Kidney tubule cell (primary cell): ENCODE measurements around the gene FERMT1.
"Not testable (repeated sequence)": the region's sequence is repeated elsewhere in the genome, so short reads cannot be mapped to it uniquely, and the experiment has no call there.

Source experiments
- DNase-seq: peaks from one replicate; pipeline ENCODE4 v3.0.0-alpha.2; 2018; ENCODE audit warnings: low spot score

FERMT1 gene

DNA sequence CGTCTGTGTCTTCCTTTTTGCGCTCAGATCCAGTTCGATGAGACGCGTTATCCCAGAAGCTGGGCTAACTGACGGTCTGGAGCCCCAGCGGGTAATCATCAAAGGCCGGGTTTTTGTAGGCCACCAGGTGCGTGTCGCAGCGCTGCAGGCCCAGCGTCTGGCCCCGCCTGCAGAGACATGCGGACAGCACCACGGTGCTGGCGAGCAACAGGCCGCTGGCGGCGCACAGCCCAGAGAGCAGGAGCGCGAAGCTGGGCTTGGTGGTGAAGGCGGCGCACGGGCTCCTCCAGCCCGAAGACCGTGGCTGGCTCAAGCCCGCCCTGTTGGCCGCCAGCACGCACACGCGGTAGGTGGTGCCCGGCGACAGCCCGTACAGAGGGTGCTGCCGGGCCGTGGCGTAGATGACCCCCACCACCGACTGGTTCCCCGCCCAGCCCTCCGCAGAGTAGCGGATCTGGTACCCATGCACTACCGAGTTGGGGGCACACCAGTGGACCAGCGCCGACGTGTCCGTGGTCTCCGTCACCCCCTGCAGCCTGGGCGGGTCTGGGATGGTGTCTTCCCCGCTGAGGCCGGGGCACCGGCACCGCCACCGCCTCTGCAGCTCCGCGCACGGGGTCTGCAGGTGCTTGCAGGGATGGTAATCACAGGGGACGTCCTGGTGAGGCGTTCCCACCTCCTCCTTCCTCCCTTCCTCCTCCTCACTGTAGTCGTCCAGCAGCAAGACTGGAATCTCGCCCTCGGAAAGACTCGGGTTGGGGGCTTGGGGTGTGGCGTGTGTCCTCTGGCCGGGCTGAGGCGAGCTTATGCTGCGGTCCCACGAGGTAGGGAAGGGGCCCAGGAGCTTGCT is 81.6 kb downstream of the FERMT1 start:
- no peak for DNase-seq

DNA sequence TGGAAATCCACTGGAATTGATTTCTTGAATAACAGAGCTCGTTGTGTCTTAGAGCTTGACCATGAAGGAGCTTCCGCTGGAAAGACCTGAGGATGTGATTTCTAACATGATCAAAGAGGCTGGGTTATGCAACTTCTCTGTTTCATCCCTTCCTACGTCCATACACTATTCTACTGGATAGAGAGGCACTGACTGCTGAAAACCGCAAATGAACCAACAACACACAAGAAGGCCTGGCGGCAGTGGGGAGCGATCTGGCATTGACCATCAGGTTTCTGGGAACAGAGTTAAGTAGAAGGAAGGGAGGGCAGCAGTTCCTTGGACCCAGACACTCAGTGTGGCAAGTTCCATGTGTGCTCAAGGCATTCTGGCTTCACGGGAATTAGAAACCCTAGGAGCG is 82.3 kb downstream of the FERMT1 start:
- no peak for DNase-seq

DNA sequence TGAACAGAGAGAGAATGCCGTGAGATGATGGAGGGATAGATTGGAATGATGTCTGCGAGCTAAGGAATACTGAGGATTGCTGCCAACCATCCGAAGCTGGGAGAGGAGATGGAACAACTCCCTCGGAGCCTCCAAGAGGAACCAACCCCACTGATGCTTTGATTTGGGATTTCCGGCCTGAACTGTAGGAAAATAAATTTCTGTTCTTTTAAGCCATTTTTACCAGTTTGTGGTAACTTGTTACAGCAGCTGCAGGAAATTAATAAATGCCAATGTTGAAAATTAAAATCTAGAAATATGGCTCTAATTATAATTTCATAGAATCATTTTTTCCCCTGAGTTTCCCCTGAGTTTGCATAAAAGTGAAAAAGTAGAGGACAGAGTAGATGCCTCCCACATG is 83.1 kb downstream of the FERMT1 start:
- DNase-seq: no peak

DNA sequence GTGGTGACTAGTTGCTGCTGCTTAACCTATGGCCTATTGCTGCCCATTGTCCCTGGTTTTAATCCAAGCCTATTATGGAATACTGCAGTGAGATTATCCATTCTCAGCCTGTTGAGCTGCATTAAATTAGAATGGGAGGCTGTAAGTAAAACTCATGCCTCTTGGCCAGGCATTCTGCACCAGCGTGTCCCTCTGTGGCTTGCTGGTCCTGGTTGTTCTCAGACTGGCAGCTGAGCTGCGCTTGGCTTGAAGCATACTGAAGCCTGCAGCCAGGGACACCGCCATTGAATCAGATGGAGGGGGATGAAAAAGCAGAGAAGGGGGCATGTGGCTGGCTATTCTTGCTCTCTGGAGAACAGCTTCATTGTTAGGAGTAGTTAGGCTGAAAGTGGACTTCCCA is 84.6 kb downstream of the FERMT1 start:
- DNase-seq: no peak

DNA sequence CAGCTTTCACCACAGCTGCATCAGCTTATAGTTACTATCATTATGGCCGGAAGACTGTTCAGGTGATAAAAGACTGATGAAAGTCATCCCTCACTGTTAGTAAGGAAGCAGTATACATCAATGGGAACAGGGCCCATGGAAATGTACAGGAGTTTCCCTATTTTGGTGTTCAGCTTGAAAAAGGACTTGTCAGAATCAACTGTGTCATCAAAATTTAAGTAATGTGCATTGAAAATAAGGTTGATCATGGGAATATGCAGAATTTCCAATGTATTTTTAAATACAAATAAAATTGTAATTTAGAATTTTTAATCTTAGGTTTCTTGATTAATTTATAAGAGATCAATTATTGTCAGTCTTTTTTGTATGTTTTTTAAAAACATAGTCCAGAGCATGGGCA is 85.7 kb downstream of the FERMT1 start:
- no peak for DNase-seq

DNA sequence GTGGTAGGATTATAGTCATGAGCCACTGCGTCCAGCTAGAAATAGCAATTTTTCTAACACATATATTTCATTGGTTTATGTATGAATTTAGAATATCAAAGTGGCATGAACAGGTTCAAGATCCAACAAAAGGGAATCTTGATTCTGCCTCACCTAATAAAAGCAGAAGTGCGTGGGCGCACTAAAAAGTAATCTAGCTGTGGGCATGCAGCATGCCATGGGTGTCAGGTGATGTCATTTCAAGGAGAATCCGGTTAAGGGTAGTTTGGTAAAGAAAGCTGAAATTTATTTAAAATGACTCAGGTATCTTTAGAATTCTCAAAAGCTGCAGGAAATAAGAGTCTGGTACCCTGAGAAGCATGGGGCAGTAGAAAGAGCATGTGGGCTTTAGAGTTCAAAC is 86.6 kb downstream of the FERMT1 start:
- no peak for DNase-seq

DNA sequence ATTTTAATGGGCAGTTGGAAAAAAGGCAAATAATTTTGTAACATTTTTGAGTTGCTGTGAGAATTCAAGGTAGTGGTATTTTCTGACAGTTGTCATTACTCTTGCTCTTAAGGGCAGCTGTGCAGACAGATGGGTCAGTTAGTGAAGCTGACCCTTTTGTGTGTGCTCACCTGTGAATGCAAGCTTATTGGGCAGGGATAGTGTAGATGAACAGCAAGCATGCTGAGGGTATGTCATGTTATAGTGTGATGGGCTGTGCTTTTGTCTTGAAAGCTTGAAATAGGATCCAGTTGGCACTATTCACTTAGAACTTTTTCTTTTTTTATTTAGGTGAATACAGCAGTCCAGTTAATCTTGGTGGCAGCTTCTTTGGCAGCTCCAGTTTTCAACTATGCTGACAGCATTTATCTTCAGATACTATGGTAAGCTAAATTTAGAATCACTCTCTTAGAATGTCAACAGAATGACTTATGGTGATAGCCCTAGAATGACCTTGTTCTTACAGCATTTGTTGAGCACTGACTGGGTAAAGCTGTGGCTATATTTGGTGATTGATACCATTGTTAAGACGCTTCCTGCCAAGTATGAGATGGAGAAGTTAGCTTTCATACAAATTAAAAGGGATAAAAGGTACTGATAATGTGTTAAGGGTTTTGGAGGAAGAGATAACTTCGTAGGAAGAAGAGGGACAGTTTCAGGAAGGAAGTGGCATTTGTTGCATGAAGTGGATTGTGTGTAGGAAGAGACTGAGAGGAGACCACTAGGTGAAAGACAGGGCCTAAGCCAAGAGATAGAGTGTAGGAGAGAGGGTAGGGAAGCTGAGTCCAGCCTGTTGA is 88.5 kb downstream of the FERMT1 start:
- DNase-seq: no peak

DNA sequence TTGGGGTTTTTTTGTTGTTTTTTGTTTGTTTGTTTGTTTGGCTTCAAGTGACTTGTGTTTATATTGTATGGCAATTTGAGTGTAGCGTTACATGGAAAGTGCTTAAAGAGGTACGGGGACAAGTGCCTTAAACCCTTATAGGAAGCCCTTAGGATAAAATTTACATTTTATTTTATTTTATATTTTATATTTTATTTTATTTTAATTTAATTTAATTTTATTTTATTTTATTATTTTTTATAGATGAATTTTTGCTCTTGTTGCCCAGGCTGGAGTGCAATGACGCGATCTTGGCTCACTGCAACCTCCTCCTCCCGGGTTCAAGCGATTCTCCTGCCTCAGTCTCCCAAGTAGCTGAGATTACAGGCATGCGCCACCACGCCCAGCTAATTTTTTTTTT is 89.9 kb downstream of the FERMT1 start:
- DNase-seq: not testable (repeated sequence)

DNA sequence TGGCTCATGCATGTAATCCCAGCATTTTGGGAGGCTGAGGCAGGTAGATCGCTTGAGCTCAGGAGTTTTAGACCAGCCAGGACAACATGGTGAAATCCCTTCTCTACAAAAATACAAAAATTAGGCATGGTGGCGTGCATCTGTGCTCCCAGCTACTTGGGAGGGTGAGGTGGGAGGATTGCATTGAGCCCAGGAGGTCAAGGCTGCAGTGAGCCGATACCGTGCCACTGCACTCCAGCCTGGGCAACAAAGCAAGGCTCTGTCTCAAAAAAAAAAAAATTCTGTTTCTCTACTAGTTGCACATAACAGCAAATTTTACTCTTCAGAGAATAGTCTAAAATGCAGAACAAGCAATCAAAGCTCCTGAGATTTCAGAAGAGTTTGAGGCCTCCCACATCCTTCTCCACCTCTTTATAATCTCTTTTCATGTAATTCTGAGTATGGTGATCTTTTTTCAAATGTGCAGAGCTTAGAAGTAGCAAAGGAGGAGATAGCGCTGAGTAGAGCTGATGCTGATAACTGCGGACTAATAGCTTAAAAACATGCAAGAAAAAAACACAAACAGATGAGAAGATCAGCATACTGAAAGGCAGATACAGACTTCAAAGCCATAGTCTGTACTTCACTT is 92.3 kb downstream of the FERMT1 start:
- no peak for DNase-seq

DNA sequence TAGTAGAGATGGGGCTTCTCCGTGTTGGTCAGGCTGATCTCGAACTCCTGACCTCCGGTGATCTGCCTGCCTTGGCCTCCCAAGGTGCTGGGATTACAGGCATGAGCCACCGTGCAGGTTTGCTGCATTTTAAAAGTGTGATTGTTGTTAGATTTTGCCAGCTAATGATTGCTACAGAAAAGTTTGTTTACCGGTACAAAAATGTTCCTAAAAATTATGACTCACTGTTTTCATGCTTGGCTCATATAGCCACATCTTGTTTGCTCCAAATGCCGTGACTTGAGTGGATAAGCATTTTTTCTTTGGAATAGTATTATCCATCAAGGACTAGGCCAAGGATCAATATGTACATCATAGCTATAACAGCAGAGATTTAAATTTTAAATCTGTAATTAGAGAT is 93.3 kb downstream of the FERMT1 start:
- no peak for DNase-seq

DNA sequence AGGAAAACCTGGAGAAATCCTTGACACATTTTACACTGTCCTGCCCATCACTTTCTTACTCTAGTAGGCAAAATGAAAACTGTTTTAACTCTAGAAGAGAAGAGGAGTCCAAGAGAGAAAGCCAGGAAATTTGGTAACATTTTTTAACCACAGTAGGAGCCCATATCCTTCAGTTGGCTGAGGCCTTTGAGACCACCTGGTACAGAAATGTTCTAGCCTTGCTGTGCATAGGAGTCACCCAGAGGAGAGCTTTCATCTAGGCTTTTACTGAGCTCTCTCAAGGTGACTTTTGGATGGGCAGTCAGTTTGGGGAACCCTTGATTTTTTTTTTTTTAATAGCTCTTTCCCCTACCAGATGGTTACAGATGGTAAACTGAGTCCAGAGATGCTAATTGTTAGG is 94.0 kb downstream of the FERMT1 start:
- DNase-seq: no peak

DNA sequence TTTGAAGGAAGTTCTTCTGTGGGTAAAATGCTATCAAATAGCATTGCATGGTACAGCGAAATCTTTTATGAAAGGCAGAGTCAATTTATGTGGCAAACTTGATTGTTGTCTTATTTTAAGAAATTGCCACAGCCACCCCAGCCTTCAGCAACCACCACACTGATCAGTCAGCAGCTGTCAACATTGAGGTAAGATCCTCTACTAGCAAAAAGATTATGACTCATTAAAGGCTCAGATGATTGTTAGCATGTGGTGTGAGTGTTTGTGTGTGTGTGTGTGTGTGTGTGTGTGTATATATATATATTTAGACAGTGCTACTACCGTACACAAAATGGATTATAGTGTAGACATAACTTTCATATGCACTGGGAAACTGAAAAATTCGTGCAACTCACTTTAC is 96.8 kb downstream of the FERMT1 start:
- DNase-seq: peak; percentile 46
